Activated CD4-positive, alpha-beta T cell treated with anti-CD3 and anti-CD28 coated beads, Interleukin-2, amount 50 U/mL, for 4 hours (primary cell): Measurements from ENCODE around the gene TRRAP.

Experiments used
- DNase-seq, 2 experiments: peaks; one replicate each; pipeline ENCODE4 v3.0.0-alpha.2; 2020

TRRAP gene

DNA sequence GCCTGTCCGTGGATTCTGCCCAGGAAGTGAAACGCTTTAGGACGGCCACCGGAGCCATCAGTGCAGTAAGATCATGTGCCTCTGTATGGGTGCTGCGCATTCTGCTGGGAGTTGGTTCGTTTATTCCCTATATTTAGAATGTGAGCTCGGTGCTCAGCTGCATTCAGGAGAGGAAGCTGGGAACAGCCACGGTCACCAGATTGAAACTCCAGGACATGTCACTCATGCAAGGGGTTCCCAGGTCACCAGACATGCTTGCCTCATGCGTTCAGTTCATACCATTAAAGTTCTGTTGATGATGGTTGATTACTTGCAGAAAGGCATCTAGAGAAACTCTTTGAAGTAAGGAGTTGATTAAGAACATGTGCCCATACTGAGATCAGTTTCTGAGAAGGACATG, 78.1 kb downstream of the TRRAP start:
- DNase-seq: no peak

DNA sequence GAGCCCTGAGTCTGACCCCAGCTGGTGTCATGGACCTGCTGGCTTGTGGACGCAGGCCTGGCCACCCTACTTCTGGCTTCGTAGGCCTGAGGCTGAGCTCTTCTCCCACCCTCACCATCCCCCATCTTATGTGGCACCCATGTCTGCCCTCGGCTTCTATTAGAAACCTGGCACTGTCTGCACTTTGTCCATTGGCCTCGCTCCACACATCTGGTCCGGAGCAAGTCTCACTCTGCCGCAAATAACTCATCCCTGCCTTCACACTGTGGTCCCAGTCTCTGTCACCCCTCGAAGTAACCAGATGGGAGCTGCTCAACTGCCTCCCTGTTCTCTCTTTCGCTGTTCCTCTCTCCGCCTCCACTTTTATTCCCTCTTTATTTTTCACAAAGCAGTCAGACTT, 78.6 kb downstream of the TRRAP start:
- DNase-seq: no peak

DNA sequence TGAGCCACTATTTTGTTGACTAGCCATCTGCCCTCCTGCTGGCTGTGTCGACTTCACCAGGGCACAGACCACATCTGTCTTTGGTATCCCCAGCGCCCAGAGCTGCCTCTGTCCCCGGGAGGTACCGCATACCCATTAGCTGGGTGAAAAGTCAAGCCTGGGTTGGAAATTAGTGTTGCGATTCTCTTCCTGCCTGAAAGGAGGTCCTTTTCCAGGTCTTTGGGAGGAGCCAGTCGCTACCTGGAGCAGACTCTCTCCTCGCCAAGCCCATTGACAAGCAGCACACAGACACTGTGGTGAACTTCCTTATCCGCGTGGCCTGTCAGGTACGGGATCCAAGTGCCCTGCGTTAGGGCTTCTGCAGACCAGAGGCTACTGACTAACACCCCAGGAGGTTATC, 79.4 kb downstream of the TRRAP start:
- no peak for DNase-seq

DNA sequence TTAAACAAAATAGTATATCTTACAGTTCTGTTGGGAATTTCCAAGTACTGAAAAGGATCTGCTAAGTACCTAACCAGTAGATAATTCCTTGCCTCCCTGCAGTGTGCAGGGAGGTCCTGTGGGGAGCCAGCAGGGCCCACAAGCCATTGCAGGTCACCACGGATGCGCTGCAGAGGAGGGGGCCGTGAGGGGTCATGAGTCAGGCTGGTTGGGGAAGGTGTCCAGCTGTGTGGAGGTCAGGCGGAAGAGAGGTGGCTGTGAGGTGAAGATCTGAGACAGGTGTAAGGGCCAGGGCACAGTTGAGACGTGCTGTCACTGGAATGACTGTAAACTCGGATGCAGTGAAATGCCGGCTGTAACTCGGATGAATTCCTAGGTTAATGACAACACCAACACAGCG, 80.6 kb downstream of the TRRAP start:
- no peak for DNase-seq

DNA sequence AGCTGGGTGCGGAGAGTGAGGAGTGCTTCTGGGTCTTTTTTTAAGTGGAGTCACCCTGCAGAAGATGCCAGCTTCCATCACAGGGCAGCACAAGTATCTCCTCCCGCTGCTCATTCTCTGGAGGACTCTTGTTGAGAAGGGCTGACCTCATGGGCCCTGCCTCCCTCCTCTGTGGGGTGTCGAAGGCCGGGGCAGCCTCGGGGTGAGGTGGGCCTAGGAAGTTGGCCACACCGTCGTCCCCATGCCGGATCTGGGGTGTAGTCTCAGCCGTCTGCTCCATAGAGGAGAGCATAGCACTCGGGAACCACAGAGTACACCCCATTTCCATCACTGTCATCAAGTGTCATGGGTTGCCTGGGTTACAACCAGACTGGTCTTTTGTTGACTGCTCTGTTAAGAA, 85.0 kb downstream of the TRRAP start:
- DNase-seq: no peak

DNA sequence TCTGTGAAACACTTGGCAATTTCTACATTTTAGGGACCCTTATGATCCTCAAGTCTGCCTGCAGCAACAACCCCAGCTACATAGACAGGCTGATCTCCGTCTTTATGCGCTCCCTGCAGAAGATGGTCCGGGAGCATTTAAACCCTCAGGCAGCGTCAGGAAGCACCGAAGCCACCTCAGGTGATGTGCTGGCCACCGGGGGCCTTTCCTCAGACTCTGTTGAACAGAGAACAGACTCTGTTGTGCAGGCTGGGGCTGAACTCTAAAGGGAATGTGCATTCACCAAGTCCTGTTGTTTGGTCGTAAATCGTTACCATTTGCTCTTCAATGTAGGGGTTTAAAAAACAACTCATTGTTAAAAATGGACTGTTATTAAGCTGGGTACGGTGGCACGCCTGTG, 86.3 kb downstream of the TRRAP start:
- DNase-seq: no peak

DNA sequence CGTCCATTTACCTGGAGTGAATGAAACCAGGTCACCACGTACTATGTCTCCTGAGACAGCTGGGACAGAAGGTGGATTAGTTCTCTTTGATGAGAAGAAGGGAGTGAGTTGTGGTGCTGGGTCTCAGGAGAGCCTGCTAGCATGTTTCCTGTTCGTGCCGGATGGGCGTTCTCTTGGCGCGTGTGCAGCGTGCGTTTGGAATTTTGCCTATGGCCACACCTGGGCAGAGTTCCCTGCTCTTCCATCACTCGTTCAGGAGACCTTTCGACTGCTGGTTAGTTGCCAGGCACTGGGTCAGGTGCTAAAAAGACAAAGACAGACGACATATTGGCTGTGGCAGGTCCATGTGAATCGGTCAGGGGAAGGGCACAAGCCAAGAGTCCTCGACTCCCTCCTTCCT, 90.3 kb downstream of the TRRAP start:
- DNase-seq: no peak

DNA sequence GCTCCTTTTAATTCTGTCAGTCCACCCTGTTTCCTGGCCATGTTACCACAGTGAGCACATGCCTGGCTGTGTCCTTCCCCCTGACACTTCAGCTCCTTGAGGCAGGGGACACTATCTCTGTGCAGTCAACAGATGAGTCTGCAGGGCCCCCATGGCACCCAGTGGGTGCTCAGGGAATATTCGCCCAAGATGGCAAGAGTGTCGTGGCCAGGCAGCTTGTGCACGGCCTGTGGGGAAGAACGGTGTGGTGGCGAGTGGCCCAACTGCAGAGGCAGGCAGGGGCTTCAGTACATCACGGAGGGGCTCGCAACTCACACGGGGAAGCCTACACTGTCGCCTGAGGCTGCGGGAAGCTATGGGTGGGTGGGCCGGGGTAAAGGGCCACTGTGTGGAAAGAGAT, 91.1 kb downstream of the TRRAP start:
- no peak for DNase-seq

DNA sequence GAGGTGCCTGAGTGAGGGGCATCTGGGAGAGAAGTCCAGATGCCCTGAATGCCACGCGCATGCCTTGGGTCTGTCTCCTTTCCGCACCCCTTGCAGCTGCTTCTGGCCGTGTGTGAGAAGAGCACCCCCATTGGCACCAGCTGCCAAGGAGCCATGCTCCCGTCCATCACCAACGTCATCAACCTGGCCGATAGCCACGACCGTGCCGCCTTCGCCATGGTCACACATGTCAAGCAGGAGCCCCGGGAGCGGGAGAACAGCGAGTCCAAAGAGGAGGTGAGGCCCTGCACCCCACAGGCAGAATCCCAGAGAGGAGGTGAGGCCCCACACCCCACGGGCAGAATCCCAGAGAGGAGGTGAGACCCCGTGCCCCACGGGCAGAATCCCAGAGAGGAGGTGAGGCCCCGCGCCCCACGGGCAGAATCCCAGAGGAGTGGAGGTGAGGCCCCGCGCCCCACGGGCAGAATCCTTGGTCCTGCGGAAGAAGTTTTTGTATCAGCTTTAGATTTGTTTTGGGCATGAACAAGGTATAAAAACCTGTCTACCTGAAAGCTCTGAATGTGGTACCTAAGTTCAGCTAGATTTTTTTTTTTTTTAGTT, 91.8 kb downstream of the TRRAP start:
- DNase-seq: no peak

DNA sequence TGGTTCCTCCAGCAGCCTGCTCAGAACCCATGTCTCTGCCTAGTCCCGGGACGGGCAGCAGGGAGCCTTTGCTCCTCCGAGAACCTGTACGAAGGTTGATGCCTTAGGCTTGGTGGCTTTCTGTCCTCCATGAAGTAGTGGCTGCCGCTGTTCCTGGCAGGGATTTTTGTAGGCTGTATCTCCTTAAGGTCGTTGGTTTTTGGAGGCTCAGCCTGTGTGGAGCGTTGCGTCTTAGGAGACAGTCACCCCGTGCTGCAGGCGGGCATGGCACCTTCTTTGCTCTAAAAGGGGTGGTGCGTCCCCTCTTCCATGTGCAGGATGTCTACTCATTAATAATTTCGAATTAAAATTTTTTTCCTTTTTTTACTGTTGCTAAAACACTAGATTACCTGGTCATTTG, 92.5 kb downstream of the TRRAP start:
- no peak for DNase-seq

DNA sequence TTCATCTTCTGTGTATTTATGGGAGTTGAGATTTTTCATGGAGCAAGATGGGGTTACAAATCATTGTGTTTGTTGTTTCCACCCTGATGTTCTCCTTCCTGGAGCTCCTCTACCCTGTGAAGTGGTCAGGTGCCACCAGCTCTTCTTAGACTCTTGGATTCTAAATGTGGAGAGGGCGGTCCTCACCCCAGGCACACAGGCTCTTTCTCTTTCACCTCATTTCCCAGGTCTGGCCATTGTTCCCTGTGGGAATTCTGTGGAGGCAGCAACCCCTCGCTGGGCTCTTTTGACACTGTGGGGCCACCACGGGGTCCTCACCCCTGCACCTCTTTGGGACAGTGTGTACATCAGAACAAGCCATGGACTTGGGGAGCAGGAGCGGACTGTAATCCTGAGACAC, 95.9 kb downstream of the TRRAP start:
- no peak for DNase-seq

DNA sequence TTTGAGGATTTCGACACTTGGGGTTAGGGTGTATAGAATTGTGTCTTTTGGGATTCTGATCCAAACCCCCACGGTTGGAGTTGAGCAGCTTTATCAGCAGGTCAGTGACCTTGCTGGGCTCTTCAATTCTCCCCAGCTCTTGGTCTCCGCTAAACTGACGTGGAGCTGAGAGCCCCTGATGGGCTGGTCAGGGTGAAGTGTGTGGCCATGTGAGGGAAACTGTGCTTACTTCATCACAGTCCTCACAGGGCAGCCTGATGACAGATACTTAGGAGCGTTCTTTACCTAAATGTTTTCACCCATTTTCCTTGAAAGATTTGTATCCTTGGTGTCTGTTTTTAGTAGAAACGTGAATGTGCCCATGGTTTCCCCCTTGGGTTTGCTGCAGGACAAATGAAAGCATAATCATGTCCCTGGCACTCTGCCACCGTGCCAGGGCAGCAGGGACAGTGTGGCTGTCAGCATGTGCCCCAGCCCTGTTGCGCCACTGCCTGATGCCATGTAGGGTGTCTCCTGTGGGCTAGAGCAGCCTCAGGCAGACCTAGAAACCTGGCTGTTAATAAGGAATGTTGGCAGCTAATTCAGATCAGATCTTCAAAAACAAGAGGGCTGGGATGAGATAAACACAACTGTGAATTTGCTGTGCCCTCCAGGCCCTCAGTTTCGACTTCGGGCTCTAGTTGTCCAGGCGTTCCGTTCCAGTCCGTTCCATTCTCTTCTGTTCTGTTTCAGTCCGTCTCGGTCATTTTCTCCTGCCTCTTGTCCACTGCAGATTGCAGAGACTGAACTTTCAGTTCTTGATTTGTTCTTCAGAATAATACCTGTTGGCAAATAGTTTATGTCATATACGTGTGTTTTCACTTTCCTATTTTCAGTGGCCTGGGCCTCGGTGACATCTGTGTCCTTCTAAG, 96.8 kb downstream of the TRRAP start:
- no peak for DNase-seq

DNA sequence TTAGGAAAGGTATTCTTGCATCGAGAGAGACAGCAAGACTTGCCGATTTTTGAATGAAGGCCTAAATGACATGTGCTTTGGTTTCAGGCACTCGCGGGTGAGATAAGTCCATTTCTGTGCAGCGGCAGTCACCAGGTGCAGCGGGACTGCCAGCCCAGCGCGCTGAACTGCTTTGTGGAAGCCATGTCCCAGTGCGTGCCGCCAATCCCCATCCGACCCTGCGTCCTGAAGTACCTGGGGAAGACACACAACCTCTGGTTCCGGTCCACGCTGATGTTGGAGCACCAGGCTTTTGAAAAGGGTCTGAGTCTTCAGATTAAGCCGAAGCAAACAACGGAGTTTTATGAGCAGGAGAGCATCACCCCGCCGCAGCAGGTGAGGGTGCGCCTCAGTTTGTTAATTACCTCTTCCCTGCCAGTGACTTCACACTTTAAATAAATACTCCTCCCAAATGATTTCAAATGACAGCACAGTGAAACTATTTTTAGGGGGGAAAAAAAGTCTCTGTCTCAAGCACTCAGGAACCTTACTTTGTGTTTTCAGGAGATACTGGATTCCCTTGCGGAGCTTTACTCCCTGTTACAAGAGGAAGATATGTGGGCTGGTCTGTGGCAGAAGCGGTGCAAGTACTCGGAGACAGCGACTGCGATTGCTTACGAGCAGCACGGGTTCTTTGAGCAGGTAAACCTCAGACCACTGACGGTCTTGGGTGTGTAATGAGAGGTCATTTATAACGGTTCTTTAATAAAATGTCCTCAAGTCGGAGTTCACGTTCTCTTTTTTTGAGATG, 98.3 kb downstream of the TRRAP start:
- DNase-seq: no peak

DNA sequence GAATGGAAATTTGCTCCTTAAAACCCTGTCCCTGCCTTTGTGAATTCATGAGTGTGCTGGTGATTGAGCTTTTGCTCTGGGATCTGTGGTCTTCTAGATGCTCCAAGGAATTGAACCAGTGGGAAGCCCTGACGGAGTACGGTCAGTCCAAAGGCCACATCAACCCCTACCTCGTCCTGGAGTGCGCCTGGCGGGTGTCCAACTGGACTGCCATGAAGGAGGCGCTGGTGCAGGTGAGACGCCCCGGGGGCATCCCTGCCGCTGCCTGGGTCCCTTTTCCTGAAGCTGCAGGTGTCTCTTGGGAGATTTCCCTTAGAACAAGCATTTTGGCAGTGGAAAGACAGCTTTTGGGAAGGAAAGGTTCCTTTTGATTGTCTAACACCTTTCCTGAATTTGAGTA, 100.3 kb downstream of the TRRAP start:
- no peak for DNase-seq

DNA sequence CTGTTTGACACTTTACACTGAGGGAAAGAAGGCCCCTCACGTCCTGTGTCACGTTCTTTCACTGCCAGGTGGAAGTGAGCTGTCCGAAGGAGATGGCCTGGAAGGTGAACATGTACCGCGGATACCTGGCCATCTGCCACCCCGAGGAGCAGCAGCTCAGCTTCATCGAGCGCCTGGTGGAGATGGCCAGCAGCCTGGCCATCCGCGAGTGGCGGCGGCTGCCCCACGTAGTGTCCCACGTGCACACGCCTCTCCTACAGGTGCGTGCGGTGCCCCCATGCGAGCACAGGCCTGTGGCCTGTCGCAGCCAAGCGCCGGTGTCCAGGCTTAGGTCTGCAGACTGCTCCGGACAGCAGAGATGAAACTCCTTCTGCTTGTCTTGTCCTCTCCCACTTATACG, 103.4 kb downstream of the TRRAP start:
- no peak for DNase-seq

DNA sequence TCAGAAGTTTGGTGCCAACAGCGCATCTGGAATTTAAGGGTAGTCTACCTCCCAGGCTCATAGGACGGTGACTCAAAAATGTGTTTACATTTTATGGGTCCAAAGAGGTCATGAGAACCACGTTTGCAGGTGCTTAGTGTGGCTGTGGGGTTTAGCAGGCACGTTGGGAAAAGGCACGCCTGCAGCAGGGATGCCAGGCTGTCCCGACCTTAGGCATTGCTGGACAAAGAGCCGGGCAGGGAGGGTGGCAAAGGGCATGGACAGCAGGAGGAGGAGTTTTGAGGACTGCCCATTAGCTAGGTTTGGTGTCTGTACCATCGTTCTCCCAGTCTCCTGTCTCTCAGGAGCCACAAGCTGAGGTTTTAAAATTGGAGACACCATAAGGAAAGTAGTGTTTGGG, 104.4 kb downstream of the TRRAP start:
- no peak for DNase-seq

DNA sequence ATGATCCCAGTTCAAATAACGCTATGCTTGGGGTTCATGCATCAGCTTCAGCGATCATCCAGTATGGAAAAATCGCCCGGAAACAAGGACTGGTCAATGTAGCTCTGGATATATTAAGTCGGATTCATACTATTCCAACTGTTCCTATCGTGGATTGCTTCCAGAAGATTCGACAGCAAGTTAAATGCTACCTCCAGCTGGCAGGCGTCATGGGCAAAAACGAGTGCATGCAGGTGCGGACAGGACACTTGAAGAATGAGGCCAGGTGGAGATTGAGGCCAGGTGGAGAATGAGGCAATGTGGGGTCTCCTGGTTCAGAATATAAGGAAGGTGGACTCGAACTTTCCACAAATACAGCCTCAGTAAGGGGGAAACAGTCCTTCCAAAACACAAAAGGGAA, 105.8 kb downstream of the TRRAP start:
- DNase-seq: no peak

DNA sequence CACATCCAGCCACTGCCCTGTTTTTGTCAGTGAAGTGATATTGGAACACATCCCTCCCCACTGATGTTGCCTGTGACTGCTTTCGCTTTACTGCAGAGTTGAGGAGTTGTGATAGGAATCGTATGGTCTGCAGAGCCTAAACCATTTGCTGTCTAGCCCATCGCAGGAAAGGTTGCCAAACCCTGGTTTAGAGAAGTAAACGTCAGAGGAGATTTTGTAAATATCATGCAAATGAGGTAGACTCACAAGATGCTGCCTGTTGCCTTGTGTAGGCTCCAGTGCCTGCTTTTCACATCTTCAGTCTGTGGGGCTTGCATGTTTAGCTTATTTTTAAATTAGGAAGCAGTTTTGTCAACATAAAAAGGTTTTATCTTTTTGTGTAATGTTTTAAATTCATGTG, 107.1 kb downstream of the TRRAP start:
- no peak for DNase-seq

DNA sequence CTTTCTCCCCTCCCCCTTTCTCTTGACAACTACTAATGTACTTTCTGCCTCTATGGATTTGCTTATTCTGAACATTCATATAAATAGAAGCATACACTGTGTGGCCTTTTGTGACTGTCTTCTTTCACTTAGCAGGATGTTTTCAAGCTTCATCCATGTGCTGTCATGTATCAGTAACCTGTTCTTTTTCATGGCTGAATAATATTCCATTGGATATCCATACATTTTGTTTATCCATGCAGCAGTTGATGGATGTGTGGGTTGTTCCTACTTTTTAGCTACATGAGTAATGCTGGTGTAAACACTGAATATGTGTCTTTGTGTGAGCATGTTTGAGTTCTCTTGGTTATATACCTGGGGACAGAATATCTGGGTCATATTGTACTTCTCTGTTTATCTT, 107.6 kb downstream of the TRRAP start:
- DNase-seq: no peak

DNA sequence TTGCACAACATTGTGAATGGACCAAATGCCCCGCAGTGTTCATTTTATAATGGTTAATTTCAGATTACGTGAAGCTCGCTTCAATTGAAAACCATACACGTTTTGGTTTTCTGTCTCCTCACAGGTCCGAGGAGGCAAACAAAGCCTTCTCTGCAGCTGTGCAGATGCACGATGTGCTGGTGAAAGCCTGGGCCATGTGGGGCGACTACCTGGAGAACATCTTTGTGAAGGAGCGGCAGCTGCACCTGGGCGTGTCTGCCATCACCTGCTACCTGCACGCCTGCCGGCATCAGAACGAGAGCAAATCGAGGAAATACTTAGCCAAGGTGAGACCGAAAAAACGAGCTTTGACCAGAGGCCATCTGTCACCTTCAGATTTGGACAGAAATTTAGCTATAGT, 110.3 kb downstream of the TRRAP start:
- no peak for DNase-seq

DNA sequence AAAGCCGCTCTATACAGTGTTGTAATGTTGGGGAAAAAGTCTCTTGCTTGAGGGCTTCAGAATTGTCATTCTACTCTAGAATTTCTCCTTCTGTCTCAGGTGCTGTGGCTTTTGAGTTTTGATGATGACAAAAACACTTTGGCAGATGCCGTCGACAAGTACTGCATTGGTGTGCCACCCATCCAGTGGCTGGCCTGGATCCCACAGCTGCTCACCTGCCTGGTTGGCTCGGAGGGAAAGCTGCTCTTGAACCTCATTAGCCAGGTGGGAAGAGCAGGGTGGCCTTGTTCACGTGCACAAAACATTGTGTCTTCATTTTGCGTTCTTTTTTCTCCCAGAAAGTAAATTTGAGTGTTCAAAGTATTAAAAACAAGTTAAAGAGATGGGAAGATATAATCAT, 112.0 kb downstream of the TRRAP start:
- DNase-seq: no peak

DNA sequence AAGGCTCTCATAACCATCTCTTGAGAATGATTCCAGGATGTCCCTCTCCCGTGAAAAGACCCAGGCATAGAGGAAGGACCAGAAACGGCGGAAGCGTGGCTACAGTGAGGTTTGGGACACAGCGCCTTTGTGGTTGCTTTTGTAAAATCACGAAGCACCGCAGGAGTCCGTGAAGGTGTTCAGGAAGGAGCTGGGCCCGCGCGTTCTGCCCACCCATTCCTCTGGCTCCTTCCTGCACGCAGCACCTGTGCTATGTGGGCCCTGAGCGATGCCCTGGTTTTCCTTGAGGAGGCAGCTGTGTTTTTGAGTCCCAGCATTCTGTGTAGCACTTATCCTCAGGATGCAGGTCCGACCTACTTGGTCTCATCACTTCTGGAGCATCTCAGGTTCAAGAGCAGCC, 112.8 kb downstream of the TRRAP start:
- DNase-seq: no peak

DNA sequence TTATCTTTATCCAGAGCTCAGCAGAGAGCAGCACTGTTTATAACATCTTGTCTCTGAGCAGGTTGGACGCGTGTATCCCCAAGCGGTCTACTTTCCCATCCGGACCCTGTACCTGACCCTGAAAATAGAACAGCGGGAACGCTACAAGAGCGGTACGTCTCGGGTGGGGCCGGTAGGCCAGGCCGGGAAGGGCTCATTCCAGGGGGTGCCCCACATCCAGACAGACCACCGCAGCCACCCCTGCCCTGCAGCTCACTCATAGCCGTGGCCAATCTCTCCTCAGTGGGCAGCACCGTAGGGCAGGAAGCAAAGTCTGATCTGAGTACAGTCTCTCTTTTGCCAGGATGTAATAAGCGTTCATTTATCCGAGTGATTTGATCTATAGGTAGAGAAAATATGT, 113.7 kb downstream of the TRRAP start:
- no peak for DNase-seq
